Measurements from ENCODE around the gene CLECL1.
"Not testable (repeated sequence)": the region's sequence is repeated elsewhere in the genome, so short reads cannot be mapped to it uniquely, and the experiment has no call there.

The CLECL1 gene

GRCh38 chr12:9718968-9719367, 13.9 kb downstream of the CLECL1 start:
- no peak for DNase-seq

DNA sequence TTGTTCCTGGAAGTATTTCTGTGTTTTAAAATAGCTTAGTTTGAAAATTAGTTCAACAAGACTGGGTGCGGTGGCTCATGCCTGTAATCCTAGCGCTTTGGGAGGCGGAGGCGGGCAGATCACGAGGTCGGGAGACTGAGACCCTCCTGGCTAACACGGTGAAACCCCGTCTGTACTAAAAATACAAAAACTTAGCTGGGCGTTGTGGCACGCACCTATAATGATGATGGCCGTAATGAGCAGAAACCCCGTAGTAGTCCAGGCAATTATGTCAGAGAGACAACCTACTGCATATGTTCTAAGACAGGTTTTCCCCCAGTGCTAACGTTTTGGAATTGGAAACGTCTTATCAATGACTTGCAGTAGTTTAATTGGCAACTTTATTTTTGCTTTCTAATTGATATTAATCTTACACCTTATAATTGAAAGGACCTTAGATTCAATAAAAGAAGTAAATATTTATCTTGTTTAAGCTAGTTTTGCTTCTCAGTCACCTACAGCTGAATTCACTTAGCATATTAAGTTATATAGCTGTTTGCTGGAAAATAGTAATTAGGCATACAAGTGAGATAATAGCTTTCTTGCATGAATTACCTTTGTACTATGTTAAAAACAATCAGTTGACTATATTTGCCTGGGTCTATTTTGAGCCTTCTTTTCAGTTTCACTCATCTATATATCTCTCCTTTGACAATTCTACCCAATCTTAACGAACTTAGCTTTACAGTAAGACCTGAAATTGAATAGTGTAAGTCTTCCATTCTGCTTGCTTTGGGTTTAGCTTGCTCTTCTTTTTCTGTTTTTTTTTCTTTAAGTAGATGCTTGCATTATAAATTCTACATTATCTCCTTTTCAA, 15.6 kb downstream of the CLECL1 start:
- no peak for DNase-seq

GRCh38 chr12:9713032-9713558, 19.8 kb downstream of the CLECL1 start:
- DNase-seq: not testable (repeated sequence)

GRCh38 chr12:9711664-9712063, 21.2 kb downstream of the CLECL1 start:
- no peak for DNase-seq

- no peak for DNase-seq
These were observed 22.1 kb downstream of the CLECL1 start for GRCh38 chr12:9710584-9711375.

- no peak for DNase-seq
These were observed 24.0 kb downstream of the CLECL1 start for GRCh38 chr12:9708853-9709252.

DNA sequence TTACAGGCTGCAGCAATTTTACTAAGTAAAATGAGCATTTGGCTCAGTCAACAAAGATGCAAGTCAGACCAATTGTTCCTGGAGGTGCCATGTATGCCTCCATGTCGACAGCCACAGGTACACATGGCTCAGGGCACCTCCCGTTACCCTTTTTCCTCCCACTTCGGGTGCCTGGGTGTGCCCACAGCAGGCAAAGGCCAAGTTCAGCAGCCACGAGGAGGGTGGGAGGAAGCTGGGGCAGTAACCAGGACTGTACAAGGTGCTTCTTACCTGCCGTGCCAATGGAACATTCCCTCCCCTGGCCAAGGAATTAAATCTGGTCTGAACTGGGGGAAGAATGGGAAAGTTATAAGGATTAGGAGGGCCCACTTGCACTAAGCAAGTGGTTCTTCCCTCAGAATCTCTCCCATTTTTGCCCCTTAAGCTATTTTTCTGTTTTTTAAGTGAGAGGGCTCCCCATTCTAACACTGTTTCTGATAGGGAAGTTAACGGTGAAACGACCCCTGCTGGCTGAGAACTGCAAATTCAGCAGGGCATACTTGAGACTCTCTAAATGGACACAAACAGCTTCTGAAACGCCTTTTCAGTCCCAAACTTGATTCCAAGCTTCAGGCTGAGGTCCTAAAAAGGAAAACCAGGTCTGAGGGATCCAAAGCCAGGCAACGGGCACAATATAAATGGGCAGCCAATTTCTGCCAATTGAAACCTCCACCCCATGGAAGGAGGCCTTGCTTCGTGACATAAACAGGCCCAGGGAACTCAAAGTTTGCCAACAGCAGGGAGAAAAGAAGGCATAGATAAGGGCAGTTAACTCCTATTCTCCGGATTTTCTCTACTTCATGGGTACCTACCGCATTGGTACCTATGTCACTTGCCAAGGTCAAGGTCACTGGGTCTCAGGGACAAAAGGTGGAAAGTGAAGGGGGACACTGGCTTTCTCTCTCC, 24.8 kb downstream of the CLECL1 start:
- peak; percentile 53 for DNase-seq

DNA sequence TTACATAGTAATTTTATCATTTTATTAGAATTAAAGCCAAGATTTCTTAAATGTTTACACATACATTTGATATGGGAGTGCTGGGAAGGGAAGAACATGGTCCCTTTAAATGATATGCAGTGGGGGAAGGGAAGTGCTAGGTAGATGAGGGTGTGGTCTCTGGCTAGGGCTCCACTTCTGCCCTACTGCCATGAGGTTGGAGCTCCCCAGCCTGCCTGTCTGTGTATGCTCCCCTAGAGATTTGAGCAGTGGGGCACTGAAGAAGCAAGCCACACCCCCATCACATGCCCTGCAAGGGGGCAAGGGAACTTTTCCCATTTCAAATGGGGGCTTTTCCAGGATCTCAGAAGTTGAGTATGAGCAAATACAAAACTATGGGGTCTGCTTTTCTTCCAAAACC, 25.5 kb downstream of the CLECL1 start:
- DNase-seq: no peak

- DNase-seq: no peak
These were observed 26.7 kb downstream of the CLECL1 start for GRCh38 chr12:9706086-9706685.

- not testable (repeated sequence) for DNase-seq
These were observed 28.3 kb downstream of the CLECL1 start for GRCh38 chr12:9704561-9704960.

DNA sequence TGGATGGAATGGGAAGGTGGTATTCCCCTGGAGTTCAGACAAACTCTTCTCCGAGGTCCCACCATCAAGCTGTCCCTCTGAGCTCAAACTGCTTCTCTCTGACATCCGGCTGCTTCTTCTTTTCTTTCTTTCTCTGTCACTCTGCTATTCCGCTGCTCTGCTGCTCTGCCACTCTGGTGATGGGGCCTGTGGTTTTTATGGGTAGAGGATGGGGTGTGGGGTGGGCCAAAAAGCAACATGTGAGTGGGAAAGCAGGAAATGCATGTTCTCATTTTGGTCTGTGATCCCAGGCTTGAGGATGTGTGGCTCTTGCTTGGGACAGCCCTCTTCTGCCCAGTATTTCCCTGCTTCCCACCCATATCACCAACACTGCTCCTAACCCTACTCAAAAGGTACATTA, 30.6 kb downstream of the CLECL1 start:
- no peak for DNase-seq

GRCh38 chr12:9701380-9702154, 31.3 kb downstream of the CLECL1 start:
- DNase-seq: no peak

DNA sequence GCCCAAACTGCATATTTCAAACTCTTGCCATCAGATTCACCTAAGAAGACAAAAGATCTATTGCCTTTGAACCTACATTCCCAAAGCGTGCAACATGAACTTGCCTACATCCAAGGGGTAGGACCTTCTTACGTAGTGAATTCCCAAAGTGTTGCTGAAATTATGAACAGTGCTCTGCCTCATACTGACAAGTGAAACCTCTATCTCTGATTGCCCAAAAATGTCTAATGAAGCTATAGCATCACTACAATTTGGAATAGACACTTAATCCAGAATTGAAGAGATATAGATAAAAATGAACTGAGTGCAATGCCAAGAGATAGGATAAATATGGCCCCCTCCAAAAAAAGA, 32.3 kb downstream of the CLECL1 start:
- no peak for DNase-seq

DNA sequence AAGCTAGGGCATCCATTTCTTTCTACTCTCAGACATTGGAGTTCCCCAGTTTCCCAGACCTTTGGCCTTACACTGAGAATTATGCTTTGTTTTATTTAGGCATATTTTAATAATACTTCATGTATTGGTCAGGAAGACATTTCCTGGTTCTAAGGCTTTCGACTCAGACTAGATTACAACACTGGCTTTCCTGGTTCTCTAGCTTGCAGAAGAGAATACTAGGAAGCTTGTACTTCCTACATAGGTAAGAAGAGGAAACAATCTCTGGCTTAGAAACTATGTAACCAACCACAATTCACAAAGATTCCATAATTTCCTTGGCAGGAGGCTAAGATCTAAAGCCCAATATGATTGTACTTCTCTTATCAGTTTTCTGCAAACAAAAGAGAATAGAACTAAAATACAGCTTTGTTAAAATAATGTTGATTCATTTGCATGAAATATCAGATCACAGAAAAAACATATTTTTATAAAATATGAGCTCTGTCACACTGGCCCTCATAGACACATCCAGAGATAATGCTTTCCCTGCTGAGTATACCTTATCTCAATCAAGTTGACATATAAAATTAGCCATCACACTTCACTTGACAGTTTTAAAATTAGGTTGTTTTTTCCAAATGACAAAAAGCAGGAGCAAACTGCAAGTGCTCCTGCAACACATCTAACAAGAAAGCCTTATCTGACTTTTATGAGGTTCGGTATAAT, 32.8 kb downstream of the CLECL1 start:
- peak; percentile 37 for DNase-seq

GRCh38 chr12:9699269-9699897, 33.5 kb downstream of the CLECL1 start:
- no peak for DNase-seq

GRCh38 chr12:9698681-9699080, 34.2 kb downstream of the CLECL1 start:
- no peak for DNase-seq

DNA sequence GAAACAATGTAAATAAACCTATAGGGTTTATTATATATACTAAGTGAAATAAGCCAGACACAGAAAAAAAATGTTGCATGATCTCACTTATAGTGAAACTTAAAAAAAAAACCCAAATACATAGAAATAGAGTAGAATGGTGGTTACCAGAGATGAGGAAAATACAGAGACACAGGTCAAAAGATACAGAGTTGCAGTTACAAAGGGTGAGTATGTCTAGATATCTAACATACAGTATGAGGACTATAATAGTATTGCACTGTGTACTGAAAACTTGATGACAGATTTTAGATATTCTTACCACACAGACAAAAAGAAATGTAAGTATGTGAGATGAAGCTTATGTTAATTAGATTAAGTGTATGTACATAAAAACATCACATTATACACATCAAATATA, 35.3 kb downstream of the CLECL1 start:
- DNase-seq: no peak

GRCh38 chr12:9695661-9696060, 37.2 kb downstream of the CLECL1 start:
- not testable (repeated sequence) for DNase-seq

- not testable (repeated sequence) for DNase-seq
These were observed 37.7 kb downstream of the CLECL1 start for GRCh38 chr12:9695150-9695549.

DNA sequence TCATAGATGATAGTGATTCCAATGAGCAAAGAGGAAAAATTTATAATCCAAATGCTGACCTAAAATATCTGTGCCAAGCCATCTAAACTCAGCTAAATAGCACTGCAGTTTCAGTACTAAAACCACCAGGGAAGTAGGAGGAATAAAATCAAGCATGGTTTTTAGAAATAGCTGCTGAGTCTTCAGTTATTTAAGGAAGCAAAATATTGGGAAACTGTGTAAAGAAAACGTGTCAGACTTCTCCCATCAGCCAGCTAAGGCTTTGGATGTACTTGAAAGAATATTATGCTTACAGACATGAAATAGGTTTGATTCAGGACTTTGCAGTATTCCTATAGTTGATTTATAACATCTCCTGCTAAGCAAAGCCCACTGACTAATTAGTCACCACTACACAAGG, 38.7 kb downstream of the CLECL1 start:
- DNase-seq: no peak

All from HCEC 1CT (cell line).